ENCODE measurements around the gene CTH. TPM values are rescaled to one million over a fixed set of nuclear protein-coding genes. Genes with fewer than 3 reads are reported as not detected.

The CTH gene
- total and polyA plus RNA-seq, 8 donors = 6.5 to 10.3 (median 8.1) TPM

DNA sequence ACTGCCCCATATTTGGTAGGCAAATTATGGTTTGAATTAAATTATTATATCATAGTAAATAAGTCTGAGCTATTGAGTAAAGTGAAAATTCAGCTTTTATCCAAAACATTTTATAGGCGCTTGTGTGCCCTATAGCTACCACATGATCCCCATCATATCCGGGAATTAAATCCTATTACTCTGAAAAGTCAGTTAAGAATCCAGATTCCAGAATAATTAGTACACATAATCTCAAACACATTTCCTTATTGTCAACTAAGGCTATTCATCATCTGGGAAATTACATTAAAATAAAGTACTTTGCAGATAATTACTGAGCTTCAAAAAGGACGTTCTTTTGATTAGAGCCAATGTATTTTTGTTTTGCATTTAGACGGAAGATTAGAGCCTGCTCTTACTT, 72.3 kb downstream of the CTH start:
- H3K27ac ChIP-seq = no peak overlapping the region
- no peak for ATAC-seq
- no peak overlapping the region for H3K4me3 ChIP-seq
- TF ChIP-seq, protein P1, sequence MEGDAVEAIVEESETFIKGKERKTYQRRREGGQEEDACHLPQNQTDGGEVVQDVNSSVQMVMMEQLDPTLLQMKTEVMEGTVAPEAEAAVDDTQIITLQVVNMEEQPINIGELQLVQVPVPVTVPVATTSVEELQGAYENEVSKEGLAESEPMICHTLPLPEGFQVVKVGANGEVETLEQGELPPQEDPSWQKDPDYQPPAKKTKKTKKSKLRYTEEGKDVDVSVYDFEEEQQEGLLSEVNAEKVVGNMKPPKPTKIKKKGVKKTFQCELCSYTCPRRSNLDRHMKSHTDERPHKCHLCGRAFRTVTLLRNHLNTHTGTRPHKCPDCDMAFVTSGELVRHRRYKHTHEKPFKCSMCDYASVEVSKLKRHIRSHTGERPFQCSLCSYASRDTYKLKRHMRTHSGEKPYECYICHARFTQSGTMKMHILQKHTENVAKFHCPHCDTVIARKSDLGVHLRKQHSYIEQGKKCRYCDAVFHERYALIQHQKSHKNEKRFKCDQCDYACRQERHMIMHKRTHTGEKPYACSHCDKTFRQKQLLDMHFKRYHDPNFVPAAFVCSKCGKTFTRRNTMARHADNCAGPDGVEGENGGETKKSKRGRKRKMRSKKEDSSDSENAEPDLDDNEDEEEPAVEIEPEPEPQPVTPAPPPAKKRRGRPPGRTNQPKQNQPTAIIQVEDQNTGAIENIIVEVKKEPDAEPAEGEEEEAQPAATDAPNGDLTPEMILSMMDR (IDR thresholded peaks at IDR 0.05) = no peak
- intact Hi-C loops (cut with DNase I) = no loop called here
- DNase-seq = no peak
- no peaks in the 10 kb centered on the region for H3K27me3 ChIP-seq
- no peaks in the 10 kb centered on the region for H3K9me3 ChIP-seq
- no peaks in the 10 kb centered on the region for H3K4me1 ChIP-seq
- H3K36me3 ChIP-seq = no peaks in the 10 kb centered on the region

DNA sequence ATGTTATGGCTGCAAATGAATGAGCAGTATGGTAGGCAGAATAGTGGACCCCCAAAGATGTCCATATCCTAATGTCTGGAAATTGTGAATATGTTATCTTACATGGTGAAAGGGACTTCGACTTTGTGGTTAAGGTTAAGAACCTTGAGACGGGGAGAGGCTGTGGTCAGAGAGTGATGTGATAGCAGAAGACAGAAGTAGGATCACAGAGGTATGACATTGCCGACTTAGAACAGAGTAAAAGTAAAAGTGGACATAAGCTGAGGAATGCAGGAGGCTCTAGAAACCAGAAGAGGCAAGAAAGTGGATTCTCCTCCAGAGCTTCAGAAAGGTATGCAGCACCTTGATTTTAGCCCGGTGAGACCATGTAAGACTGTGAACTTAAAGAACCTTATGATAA, 74.6 kb downstream of the CTH start:
- H3K27me3 ChIP-seq = no peaks in the 10 kb centered on the region
- intact Hi-C loops (cut with DNase I) = no loop called here
- no peaks in the 10 kb centered on the region for H3K4me1 ChIP-seq
- no peak overlapping the region for H3K4me3 ChIP-seq
- TF ChIP-seq, protein P1 (IDR thresholded peaks at IDR 0.05) = no peak
- H3K36me3 ChIP-seq = no peaks in the 10 kb centered on the region
- DNase-seq (no peak), ATAC-seq (no peak)
- H3K27ac ChIP-seq = no peak overlapping the region
- no peaks in the 10 kb centered on the region for H3K9me3 ChIP-seq

DNA sequence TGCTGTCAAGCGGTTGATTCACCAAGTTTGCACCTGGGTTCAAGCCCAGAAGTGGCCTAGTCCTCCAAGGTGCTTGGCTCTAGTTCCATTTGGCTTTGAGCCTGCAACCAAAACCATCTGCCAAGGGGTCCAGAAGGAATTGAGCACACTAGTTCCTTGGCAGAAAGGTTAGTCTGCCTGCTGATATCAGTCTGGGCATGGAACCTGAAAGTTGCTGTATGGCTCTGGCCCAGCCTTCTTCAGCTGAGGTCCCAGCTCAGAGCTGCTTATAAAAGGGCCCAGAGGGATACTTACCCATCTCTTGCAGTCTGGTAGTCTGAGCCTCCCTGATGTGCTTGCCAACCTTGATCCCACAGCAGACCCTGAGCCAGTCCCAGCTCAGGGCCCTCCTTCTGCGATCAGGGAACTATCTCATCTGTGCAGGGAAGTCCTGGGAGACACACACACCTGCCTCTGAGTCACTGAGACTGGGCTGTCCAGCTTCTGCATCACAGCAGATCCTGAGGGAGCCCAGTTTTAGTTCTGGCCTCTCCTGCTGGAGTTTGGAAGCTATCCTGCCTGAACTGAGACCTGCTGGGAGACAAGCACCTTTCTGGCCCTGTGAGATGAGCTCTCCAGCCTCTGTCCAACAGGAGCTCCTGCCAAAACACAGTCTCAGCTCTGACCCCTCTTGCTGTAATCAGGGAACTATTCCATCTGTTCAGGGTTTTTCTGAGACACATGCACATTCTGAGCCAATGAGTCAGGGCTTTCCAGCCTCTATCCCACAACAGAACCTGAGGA, 75.8 kb downstream of the CTH start:
- H3K9me3 ChIP-seq = no peaks in the 10 kb centered on the region
- no peaks in the 10 kb centered on the region for H3K36me3 ChIP-seq
- H3K4me1 ChIP-seq = no peaks in the 10 kb centered on the region
- TF ChIP-seq, protein P1 (IDR thresholded peaks at IDR 0.05) = no peak
- intact Hi-C loops (cut with DNase I) = no loop called here
- no peak overlapping the region for H3K4me3 ChIP-seq
- no peaks in the 10 kb centered on the region for H3K27me3 ChIP-seq
- no peak for DNase-seq
- peak; percentile 83 for ATAC-seq
- H3K27ac ChIP-seq = no peak overlapping the region

DNA sequence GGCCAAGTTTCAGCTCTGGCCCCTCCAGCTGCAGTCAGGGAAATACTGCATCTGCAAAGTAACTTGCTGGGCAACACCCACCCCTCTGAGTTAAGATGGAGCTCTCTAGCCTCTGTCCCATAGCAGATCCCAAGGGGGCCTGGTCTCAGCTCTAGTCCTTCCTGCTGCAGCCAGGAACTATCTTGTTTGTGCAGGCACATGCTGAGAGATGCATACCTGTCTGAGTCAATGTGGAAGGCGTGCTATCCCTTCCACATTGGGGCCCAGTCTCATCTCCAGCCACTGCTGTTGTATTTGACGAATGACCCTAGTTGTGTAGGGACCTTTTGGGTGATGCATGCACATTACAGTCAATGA, 76.4 kb downstream of the CTH start:
- H3K27me3 ChIP-seq = no peaks in the 10 kb centered on the region
- no peaks in the 10 kb centered on the region for H3K9me3 ChIP-seq
- no peaks in the 10 kb centered on the region for H3K4me1 ChIP-seq
- DNase-seq = no peak
- TF ChIP-seq, protein P1 (IDR thresholded peaks at IDR 0.05) = no peak
- H3K27ac ChIP-seq = no peak overlapping the region
- intact Hi-C loops (cut with DNase I) = no loop called here
- no peaks in the 10 kb centered on the region for H3K36me3 ChIP-seq
- ATAC-seq = no peak
- no peak overlapping the region for H3K4me3 ChIP-seq

DNA sequence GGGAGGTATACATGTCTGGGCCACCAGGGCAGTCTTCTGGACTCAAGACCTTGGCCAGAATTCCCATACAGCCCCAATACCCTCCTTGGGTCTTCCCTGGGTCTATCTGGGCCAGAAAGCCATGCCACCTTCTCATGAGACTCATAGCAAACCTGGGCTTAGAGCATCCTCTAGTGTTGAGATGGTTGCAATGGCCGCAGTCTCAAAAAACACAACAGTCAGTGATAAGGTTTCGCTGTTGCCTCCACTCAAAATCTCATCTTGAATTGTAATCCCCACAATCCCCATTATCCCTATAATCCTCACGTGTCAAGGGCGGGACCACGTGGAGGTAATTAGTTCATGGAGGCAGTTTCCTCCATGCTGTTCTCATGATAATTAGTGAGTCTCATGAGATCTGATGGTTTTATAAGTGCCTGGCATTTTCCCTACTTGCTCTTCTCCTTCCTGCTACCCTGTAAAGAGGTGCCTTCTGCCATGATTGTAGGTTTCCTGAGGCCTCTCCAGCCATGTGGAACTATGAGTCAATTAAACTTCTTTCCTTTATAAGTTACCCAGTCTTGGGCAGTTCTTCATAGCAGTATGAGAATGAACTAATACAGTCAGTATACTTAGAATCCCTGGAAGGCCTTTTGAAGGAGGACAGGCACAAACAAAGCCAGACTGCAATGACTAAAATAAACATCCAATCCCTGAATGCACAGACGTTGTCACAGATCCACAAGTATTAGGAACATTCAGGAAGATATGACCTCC, 77.0 kb downstream of the CTH start:
- H3K4me3 ChIP-seq = no peak overlapping the region
- intact Hi-C loops (cut with DNase I) = no loop called here
- ATAC-seq = peak; percentile 74
- TF ChIP-seq, protein P1 (IDR thresholded peaks at IDR 0.05) = peak; percentile 12 to 26
- no peaks in the 10 kb centered on the region for H3K27me3 ChIP-seq
- peak in 1 of 4 donors; percentile 22 for DNase-seq
- no peaks in the 10 kb centered on the region for H3K36me3 ChIP-seq
- no peaks in the 10 kb centered on the region for H3K9me3 ChIP-seq
- no peaks in the 10 kb centered on the region for H3K4me1 ChIP-seq
- no peak overlapping the region for H3K27ac ChIP-seq
